ENCODE data around the gene APOD.

DNA sequence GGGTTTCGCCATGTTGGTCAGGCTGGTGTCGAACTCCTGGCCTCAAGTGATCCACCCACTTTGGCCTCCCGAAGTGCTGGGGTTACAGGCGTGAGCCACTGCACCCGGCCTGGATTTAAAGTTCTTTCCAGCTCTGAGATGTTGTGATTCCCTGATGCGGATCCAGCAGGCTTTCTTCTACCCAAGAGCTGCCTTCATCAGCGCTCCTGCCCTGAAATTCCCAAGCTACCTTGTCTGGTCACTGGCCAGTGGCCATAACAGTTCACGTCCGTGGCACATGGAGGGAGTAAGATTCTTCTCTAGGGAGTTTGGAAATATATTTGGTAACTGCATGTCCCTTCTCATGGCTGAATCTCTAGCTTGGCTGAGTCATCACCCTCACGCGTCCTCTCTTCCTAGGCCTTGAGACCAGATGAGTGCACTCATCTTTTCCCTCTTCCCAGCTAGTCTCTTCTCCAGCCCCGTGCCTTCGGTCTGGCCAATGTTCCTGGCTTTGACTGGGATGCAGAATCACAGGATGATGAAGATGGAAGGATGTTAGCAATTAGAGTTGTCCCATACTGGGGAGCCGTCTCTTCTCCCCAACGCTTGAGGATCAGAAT is 29.8 kb upstream of the APOD start:
- TF ChIP-seq, protein P1, sequence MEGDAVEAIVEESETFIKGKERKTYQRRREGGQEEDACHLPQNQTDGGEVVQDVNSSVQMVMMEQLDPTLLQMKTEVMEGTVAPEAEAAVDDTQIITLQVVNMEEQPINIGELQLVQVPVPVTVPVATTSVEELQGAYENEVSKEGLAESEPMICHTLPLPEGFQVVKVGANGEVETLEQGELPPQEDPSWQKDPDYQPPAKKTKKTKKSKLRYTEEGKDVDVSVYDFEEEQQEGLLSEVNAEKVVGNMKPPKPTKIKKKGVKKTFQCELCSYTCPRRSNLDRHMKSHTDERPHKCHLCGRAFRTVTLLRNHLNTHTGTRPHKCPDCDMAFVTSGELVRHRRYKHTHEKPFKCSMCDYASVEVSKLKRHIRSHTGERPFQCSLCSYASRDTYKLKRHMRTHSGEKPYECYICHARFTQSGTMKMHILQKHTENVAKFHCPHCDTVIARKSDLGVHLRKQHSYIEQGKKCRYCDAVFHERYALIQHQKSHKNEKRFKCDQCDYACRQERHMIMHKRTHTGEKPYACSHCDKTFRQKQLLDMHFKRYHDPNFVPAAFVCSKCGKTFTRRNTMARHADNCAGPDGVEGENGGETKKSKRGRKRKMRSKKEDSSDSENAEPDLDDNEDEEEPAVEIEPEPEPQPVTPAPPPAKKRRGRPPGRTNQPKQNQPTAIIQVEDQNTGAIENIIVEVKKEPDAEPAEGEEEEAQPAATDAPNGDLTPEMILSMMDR (conservative IDR thresholded peaks at IDR 0.05): no peak
- TF ChIP-seq ZFX (IDR thresholded peaks at IDR 0.05): no peak

Measured in C4-2B (cell line).